ENCODE measurements around the gene LUC7L3.

The LUC7L3 gene

DNA sequence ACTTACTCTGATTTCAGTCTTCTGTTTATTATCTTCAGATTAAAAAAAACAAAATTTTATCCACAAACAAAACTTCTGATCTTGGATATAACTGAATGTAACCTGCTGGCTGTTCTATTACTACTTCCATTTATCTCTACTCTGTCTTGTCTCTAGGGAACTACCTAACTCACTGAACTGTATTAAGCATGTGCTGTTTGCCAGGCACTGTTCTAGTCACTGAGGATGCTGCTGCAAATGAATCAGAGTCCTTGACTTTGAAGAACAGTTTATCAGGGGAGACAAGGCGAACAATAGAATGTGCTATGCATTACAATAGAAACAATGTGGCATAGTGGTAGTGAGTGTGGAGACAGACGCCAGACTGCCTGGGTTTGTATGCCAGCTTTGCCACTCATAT lies 9.4 kb upstream of the LUC7L3 start:
- DNase-seq = no peak
- no peak for TF ChIP-seq CTCF (IDR thresholded peaks at IDR 0.05; ENCODE audit: low read length)
- TF ChIP-seq EZH2phosphoT487 (IDR thresholded peaks at IDR 0.05; ENCODE audit: low read length) = no peak
- no peak for TF ChIP-seq EZH2 (optimal IDR thresholded peaks at IDR 0.05; ENCODE audit: low read depth, low read length)
- Histone ChIP-seq H3K27ac (ENCODE audit: low read length) (no peak overlapping the region), H4K20me1 (ENCODE audit: insufficient read depth, low read length) (no peaks in the 10 kb centered on the region), H3F3A (ENCODE audit: insufficient read depth, low read length) (peaks cover 22% of the 10 kb centered on the region), H3K4me3 (ENCODE audit: low read length) (no peak overlapping the region), H3K4me1 (ENCODE audit: low read length) (peaks cover 15% of the 10 kb centered on the region), H3K27me3 (replicated peaks; ENCODE audit: insufficient read depth, low read length) (no peaks in the 10 kb centered on the region), H3K36me3 (replicated peaks; ENCODE audit: insufficient read depth, low read length) (no peaks in the 10 kb centered on the region), H3K9me3 (replicated peaks; ENCODE audit: insufficient read depth, low read length) (no peaks in the 10 kb centered on the region), H3K4me2 (ENCODE audit: low read depth, low read length) (no peak overlapping the region), H2AFZ (ENCODE audit: low read length) (no peak overlapping the region), H3K9ac (ENCODE audit: low read length) (no peak overlapping the region), H3K79me2 (ENCODE audit: low read length) (peaks cover 39% of the 10 kb centered on the region), H3K9me2 (replicated peaks; ENCODE audit: insufficient read depth, low read length) (no peaks in the 10 kb centered on the region)

DNA sequence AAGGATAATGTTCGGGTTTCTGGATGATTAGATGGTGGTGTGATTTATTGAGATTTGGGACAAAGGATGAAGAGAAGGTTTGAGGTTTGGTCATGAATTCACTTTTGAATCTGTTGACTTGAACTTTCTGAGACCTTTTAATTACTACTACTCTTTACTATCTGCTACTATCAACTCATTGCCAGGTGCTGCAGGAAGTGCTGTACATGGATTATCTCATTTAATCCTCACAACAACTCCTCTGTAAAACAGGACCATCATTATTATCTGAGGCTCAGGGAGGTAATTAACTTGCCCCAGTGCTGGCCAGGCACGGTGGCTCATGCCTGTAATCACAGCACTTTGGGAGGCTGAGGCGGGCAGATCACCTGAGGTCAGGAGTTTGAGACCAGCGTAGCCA lies 8.8 kb upstream of the LUC7L3 start:
- Histone ChIP-seq H3K27me3 (replicated peaks; ENCODE audit: insufficient read depth, low read length) (no peaks in the 10 kb centered on the region), H3K9me3 (replicated peaks; ENCODE audit: insufficient read depth, low read length) (no peaks in the 10 kb centered on the region), H3F3A (ENCODE audit: insufficient read depth, low read length) (peaks cover 22% of the 10 kb centered on the region), H3K9ac (ENCODE audit: low read length) (no peak overlapping the region), H2AFZ (ENCODE audit: low read length) (no peak overlapping the region), H3K9me2 (replicated peaks; ENCODE audit: insufficient read depth, low read length) (no peaks in the 10 kb centered on the region), H3K27ac (ENCODE audit: low read length) (no peak overlapping the region), H3K4me3 (ENCODE audit: low read length) (no peak overlapping the region), H3K79me2 (ENCODE audit: low read length) (peaks cover 33% of the 10 kb centered on the region), H3K4me2 (ENCODE audit: low read depth, low read length) (no peak overlapping the region), H3K4me1 (ENCODE audit: low read length) (peaks cover 15% of the 10 kb centered on the region), H3K36me3 (replicated peaks; ENCODE audit: insufficient read depth, low read length) (no peaks in the 10 kb centered on the region), H4K20me1 (ENCODE audit: insufficient read depth, low read length) (no peaks in the 10 kb centered on the region)
- no peak for DNase-seq
- TF ChIP-seq EZH2phosphoT487 (IDR thresholded peaks at IDR 0.05; ENCODE audit: low read length) (no peak), CTCF (IDR thresholded peaks at IDR 0.05; ENCODE audit: low read length) (no peak), EZH2 (optimal IDR thresholded peaks at IDR 0.05; ENCODE audit: low read depth, low read length) (no peak)

DNA sequence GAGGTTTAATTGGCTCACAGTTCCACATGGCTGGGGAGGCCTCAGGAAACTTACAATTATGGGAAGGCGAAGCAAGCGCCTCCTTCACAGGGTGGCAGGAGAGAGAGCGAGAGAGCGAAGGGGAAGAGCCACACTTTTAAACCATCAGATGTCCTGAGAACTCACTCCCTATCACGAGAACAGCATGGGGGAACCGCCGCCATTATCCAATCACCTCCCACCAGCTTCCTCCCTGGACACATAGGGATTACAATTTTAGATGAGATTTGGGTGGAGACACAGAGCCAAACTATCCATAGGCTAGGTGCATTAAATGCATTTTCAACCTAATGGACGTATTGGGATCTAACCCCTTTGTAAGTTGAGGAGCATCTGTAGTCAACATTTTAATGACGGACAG lies 6.8 kb upstream of the LUC7L3 start:
- Histone ChIP-seq H3K27ac (ENCODE audit: low read length) (no peak overlapping the region), H3K4me2 (ENCODE audit: low read depth, low read length) (no peak overlapping the region), H3K4me1 (ENCODE audit: low read length) (peaks cover 13% of the 10 kb centered on the region), H4K20me1 (ENCODE audit: insufficient read depth, low read length) (no peaks in the 10 kb centered on the region), H2AFZ (ENCODE audit: low read length) (no peak overlapping the region), H3K9me2 (replicated peaks; ENCODE audit: insufficient read depth, low read length) (no peaks in the 10 kb centered on the region), H3K27me3 (replicated peaks; ENCODE audit: insufficient read depth, low read length) (no peaks in the 10 kb centered on the region), H3F3A (ENCODE audit: insufficient read depth, low read length) (peaks cover 17% of the 10 kb centered on the region), H3K9me3 (replicated peaks; ENCODE audit: insufficient read depth, low read length) (no peaks in the 10 kb centered on the region), H3K36me3 (replicated peaks; ENCODE audit: insufficient read depth, low read length) (no peaks in the 10 kb centered on the region), H3K79me2 (ENCODE audit: low read length) (peaks cover 15% of the 10 kb centered on the region), H3K9ac (ENCODE audit: low read length) (no peak overlapping the region), H3K4me3 (ENCODE audit: low read length) (no peak overlapping the region)
- no peak for TF ChIP-seq EZH2 (optimal IDR thresholded peaks at IDR 0.05; ENCODE audit: low read depth, low read length)
- no peak for TF ChIP-seq CTCF (IDR thresholded peaks at IDR 0.05; ENCODE audit: low read length)
- no peak for TF ChIP-seq EZH2phosphoT487 (IDR thresholded peaks at IDR 0.05; ENCODE audit: low read length)
- DNase-seq = no peak

Data from MM.1S (cell line).